ENCODE results near the gene NCLN. TPM values are rescaled to one million over a fixed set of nuclear protein-coding genes. Genes with fewer than 3 reads are reported as not detected.
"Not testable (repeated sequence)": the region's sequence is repeated elsewhere in the genome, so short reads cannot be mapped to it uniquely, and the experiment has no call there.

Gene NCLN
- polyA plus RNA-seq, 3 donors = 26.3 to 51.8 (median 37.5) TPM

DNA sequence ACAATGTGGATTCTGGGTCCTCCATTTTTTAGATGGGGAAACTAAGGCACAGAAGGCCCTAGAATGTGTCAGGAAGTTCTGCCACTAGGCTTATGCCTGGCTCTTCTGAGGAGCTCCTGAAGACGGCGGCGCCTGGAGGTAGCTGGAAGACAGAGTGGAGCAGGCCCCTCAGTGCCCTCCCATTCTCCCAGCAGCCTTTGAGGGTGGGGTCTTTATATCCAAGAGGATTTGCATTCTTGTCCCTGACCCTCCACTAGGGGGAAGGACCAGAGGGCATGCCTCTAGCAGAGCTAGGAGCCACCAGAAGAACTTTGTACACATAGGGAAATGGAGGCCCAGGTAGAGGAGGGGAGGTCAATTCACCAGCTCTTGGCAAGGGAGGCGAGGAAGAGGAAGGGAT lies 48.1 kb downstream of the NCLN start:
- H3K27ac ChIP-seq (ENCODE audit: low read depth, low read length) = no peak overlapping the region
- WGBS, 3 donors = 52 to 64% (median 56%) methylated on average over 4 of the region's 4 CpGs

DNA sequence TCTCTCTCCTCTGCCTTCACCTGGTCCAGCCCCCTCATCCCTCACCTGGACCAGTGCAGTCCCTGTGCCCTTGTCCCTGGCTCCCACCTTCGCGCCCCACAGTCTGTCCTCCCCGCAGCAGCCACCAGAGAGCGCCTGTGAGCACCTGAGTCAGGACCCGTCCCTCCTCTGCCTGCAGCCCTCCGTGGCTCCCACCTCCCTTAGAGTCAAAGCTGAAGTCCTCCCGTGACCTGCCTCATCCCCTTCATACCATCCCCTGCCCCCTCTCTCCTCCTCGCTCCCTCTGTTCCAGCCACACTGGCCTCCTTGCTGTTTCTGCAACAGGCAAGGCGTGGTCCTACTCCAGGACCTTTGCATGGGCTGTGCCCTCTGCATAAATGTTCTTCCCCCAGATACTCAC lies 49.1 kb downstream of the NCLN start:
- WGBS, 3 donors = 53 to 64% (median 56%) methylated on average over 8 to 9 of the region's 9 CpGs

DNA sequence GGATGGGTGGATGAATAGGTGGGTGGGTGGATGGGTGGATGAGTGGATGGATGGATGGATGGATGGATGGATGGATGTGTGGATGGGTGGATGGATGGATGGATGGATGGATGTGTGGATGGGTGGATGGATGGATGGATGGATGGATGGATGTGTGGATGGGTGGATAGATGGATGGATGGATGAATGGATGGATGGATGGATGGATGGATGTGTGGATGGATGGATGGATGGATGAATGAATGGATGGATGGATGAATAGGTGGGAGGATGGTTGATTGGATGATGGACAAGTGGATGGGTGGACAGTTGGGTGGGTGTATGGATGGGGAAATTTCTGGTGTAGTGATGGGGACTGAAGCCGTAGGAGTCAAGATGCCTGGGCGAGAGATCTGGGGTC lies 49.9 kb downstream of the NCLN start:
- not testable (repeated sequence) for H3K27ac ChIP-seq (ENCODE audit: low read depth, low read length)
- 76 to 90% (median 83%) methylated on average over 2 of the region's 2 CpGs for WGBS, 3 donors

More for the DNA sequence above, 49.1 kb downstream of the NCLN start:
- no peak overlapping the region for H3K27ac ChIP-seq (ENCODE audit: low read depth, low read length)

DNA sequence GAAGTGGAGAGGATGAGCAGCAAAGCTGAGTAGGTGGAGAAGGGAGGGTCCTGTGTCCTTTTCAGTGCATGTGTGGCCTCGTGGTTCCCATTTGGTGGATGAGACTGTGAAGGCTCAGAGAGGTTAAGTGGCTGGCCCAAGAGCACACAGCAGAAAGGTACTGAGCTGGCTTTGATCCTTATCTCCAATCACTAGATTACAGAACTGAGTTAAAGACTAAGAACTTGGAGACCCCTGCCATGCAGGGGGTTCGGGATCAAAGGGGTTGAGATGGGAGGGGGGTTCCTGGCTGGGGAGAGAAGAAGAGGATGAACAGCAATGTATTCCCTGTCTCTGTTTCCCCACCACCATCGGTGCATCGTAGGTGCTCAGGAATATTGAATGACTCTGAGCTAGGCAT lies 50.5 kb downstream of the NCLN start:
- no peak overlapping the region for H3K27ac ChIP-seq (ENCODE audit: low read depth, low read length)
- WGBS, 3 donors = 49 to 75% (median 74%) methylated on average over 4 of the region's 4 CpGs

DNA sequence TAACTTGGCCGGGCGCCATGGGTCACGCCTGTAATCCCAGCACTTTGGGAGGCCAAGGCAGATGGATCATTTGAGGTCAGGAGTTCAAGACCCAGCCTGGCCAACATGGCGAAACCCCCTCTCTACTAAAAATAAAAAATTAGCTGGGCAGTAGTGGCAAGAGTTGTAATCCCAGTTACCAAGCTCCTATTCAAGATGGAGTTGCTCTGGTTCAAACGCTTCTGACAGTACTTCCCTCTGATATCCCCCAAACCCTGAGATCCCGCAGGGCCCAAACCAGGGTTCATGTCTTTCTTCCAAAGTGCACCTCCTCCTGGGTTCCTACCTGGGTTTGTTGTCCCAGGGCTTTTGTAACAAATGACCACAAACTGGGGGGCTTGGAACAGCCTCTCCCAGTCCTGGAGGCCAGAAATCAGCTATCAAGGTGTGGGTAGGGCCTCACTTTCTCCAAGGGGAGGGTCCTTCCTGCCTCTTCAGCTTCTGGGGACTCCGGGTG lies 52.4 kb downstream of the NCLN start:
- H3K27ac ChIP-seq (ENCODE audit: low read depth, low read length) = no peak overlapping the region
- WGBS, 3 donors = 80 to 90% (median 87%) methylated on average over 7 of the region's 7 CpGs

DNA sequence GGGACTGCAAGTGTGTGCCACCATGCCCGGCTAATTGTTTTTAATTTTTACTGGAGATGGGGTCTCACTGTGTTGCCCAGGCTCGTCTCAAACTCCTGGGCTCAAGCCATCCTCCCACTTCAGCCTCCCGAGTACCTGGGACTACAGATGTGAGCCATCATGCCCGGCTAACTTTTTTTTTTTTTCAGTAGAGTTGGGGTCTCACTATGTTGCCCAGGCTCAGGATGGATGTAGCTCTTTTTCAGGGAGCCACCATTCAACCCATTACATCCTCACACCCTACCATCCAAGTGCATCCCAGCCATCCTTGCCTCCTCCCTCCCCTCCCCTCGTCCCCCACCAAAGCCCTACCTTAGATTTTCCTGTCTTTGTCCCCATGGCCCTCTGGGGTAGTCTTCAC lies 53.6 kb downstream of the NCLN start:
- WGBS, 3 donors = 74 to 76% (median 75%) methylated on average over 5 of the region's 5 CpGs
- H3K27ac ChIP-seq (ENCODE audit: low read depth, low read length) = no peak overlapping the region

DNA sequence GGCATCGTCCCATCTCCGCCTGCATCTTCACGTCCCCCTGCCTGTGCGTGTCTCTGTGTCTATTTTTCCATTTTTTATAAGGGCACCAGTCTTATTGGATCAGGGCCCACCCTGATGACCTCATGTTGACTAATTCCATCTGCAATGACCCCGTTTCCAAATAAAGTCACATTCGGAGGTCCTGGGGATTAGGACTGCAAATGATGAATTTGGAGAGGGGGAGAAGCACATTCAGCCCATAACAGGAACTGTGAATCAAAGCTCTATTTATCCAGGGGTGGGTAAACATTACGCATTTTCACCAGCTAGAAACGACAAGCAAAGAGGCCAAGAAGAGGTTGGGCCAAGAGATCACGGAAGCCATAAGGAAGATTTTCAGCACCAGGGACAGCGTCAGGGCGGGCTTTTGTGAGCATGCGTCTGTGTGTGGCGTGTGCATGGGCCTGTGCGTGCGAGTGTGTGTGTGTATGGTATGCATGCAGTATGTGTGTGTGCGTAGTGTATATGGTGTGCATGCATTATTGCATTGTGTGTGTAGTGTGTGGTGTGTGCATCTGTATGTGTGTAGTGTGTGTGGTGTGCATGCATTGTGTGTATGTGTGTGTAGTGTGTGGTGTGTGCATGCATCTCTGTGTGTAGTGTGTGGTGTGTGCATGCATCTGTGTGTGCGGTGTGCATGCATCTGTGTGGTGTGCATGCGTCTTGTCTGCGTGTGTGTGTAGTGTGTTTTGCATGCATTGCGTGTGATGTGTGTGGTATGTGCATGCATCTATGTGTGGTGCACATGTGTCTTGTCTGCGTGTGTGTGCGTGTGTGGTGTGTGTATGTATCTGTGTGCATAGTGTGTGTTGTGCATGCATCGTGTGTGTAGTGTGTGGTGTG lies 58.3 kb downstream of the NCLN start:
- H3K27ac ChIP-seq (ENCODE audit: low read depth, low read length) = no peak overlapping the region
- 39 to 46% (median 45%) methylated on average over 23 of the region's 23 CpGs for WGBS, 3 donors

DNA sequence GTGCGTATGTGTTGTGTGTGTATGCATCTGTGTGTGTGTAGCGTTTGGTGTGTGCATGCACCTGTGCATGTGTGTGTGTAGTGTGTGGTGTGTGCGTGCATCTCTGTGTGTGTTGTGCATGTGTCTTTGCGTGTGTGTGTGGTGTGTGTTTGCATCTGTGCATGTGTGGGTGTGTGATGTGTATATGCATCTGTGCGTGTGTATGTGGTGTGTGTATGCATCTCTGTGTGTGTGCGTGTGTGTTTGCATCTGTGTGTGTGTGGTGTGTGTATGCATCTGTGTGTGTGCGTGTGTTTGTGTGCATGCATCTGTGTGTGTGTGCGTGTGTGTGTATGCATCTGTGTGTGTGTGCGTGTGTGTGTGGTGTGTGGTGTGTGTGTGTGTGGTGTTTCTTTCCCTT lies 59.3 kb downstream of the NCLN start:
- no peak overlapping the region for H3K27ac ChIP-seq (ENCODE audit: low read depth, low read length)
- 88 to 94% (median 88%) methylated on average over 9 of the region's 9 CpGs for WGBS, 3 donors

DNA sequence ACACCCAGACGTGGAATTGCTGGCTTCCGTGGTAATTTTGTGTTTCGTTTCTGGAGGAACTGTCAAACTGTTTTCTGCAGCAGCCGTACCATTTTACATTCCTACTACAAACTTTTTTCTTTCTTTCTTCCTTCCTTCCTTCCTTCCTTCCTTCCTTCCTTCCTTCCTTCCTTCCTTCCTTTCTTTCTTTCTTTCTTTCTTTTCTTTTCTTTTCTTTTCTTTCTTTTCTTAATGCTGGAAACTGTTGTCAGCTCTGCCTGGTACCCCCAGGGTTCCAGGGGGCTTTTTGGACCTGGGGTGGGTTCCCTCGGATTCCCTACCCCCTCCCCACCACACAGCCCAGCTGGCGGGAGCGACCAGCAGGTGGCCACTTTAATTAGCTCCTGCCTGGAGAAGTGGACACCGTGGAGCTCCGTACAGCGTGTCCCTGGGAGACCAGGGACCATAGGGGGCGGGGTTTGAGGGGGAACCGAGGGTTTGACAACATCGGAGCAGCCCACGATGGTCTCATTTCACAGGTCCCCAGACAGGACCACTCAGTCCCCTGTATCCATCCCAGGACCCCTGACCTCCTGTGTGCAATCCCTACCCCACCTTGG lies 63.1 kb downstream of the NCLN start:
- no peak overlapping the region for H3K27ac ChIP-seq (ENCODE audit: low read depth, low read length)
- WGBS, 3 donors = 41 to 47% (median 42%) methylated on average over 14 of the region's 14 CpGs

DNA sequence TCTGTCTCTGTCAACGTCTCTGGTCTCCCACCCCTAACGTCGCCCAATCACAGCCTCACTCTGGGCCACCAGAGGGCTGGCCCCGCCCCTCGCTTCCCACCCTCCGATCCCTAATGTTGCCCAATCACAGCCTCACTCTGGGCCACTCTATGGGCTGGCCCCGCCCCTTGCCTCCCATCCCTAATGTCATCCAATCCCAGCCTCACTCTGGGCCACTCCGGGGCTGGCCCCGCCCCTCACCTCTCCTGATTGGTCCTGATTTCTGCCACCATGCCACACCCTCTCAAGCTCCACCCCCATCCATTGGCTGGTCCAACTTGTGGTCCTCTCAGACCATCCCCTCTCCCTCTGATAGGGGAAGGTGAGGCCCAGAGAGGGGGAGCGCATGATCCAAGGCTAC lies 63.7 kb downstream of the NCLN start:
- no peak overlapping the region for H3K27ac ChIP-seq (ENCODE audit: low read depth, low read length)
- 82 to 87% (median 86%) methylated on average over 10 of the region's 10 CpGs for WGBS, 3 donors

DNA sequence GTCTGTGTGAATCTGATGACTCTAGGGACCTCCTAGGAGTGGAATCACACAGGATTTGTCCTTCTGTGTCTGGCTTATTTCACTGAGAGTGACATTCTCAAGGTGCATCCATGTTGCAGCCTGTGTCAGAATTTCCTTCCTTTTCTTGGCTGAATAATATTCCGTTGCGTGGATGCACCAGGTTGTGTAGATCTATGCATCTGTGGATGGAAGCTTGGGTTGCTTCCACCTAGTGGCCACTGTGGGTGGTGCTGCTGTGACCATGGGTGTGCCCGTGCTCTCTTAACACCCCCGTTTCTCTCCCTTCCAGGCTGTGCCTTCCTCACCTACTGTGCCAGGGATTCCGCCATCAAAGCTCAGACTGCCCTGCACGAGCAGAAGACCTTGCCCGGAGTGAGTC lies 64.9 kb downstream of the NCLN start:
- no peak overlapping the region for H3K27ac ChIP-seq (ENCODE audit: low read depth, low read length)
- WGBS, 3 donors = 67 to 76% (median 69%) methylated on average over 7 of the region's 7 CpGs

DNA sequence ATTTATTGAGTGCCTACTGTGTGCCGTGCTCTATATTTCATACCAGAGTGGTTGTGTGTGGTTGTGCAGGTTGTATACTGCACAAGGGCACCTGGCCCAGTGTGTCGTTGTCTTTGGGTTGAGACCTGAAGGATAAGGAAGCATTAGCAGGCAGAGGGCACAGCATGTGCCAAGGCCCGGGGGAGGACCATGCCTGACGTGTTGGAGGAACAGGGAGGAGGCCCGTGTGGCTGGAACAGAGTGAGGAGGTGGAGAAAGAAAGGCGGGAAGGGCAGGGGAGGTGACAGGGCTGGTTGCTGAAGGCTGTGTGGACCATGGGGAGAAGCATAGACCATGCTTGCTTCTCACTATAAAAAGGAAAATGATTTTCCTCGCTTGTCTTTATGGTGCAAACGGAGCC lies 65.5 kb downstream of the NCLN start:
- 66 to 76% (median 74%) methylated on average over 8 of the region's 8 CpGs for WGBS, 3 donors
- H3K27ac ChIP-seq (ENCODE audit: low read depth, low read length) = no peak overlapping the region

DNA sequence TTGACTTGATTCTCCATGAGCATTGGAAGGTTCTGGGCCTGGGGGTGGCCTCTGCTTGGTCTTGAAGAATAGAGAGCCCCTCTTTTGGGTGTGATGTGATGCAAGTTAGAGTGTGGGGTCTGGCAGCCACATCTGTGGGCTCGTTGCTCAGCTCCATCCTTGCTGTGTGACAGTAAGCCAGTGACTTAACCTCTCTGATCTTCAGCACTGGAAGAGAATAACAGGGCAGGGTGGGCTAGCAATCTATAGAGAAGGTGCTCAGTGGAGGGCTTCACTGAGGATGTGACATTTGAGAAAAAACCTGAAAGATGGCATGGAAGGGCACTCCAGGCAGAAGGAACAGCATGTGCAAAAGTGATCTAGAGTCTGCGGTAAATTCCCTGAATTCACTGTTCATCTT lies 66.9 kb downstream of the NCLN start:
- H3K27ac ChIP-seq (ENCODE audit: low read depth, low read length) = no peak overlapping the region
- WGBS, 3 donors = 86 to 96% (median 93%) methylated on average over 2 of the region's 2 CpGs

DNA sequence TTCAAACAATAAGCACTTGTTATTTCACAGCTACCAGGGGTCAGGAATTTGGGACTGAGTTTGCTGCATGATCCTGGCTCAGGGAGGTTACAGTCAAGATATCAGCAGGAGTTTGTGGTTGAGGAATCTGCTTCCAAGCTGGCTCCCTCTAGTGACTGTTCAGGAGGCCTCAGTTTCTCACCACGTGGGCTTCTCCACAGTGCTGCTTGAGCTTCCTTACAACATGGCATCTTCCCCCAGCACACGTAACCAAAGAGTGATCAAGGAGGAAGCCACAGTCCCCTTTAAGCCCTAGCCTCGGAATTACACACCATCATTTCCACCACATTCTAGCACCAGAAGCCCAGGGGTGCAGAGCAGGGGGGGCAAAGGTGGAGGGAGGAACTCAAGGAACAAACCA lies 67.5 kb downstream of the NCLN start:
- WGBS, 3 donors = 53 to 68% (median 57%) methylated on average over 3 of the region's 3 CpGs
- no peak overlapping the region for H3K27ac ChIP-seq (ENCODE audit: low read depth, low read length)

DNA sequence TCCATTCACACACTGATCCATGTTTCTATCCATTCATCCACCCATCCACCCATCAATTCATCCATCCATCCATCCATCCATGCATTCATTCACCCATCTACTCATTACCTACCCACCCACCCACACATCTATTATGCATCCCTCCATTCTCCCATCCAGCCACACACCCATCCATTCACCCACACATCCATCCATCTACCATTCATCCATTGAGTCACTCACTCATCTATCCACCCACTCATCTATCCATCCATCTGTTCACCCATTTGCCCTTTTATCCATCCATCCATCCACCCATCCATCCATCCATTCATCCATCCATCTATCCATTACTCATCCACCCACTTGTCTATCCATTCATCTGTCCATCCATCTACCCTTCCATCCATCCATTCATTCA lies 68.8 kb downstream of the NCLN start:
- no peak overlapping the region for H3K27ac ChIP-seq (ENCODE audit: low read depth, low read length)

DNA sequence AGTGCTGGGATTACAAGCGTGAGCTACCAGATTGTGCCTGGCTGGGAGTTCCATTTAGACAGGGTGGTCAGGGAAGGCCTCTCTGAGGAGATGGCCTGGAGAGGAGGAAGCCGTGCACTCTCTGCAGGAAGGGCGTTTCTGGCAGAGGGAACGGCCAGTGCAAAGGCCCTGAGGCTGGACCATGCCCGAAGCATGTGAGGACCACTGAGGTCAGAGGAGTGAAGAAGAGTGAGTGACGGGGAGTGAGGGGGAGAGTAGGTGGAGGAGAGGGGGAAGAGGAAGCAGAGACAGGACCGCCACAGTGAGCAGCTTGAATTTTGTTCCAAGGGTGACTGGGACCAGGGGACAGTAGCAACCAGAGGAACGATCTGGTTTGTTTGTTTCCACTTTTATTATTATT lies 71.3 kb downstream of the NCLN start:
- WGBS, 3 donors = 84 to 87% (median 87%) methylated on average over 8 of the region's 8 CpGs
- H3K27ac ChIP-seq (ENCODE audit: low read depth, low read length) = no peak overlapping the region
